H9 (cell line): Measurements from ENCODE around the gene ITGA1. TPM values are rescaled to one million over a fixed set of nuclear protein-coding genes. Genes with fewer than 3 reads are reported as not detected.

ENCODE experiments used
- DNase-seq: peaks from one replicate; pipeline ENCODE4 v3.0.0-alpha.2; 2017
- H2AFZ ChIP-seq: one replicate; pipeline ENCODE4 v1.6.1; 2013; ENCODE audit warnings: mild to moderate bottlenecking, low read length, control low read depth, moderate library complexity
- H2AK5ac ChIP-seq: 2 replicates; pipeline ENCODE4 v1.6.1; 2013; ENCODE audit warnings: low read length, control low read depth, mixed read lengths; ENCODE audit not compliant: insufficient read length
- H2BK120ac ChIP-seq: one replicate; pipeline ENCODE4 v1.6.1; 2013; ENCODE audit warnings: low read depth, mild to moderate bottlenecking, low read length, control low read depth, inconsistent platforms; ENCODE audit not compliant: poor library complexity, severe bottlenecking
- H2BK12ac ChIP-seq: 2 replicates; pipeline ENCODE4 v1.6.1; 2013; ENCODE audit warnings: low read length, control low read depth, mixed read lengths, low read depth; ENCODE audit not compliant: insufficient read length
- H2BK15ac ChIP-seq: 2 replicates; pipeline ENCODE4 v1.6.1; 2013; ENCODE audit warnings: low read depth, low read length, control low read depth
- H2BK20ac ChIP-seq: one replicate; pipeline ENCODE4 v1.6.1; 2013; ENCODE audit warnings: low read depth, mild to moderate bottlenecking, low read length, control low read depth, inconsistent platforms; ENCODE audit not compliant: poor library complexity, severe bottlenecking
- H2BK5ac ChIP-seq: 2 replicates; pipeline ENCODE4 v1.6.1; 2013; ENCODE audit warnings: low read length, control low read depth, mixed read lengths; ENCODE audit not compliant: insufficient read length
- H3K14ac ChIP-seq: 2 replicates; pipeline ENCODE4 v1.6.1; 2013; ENCODE audit warnings: low read length, control low read depth; ENCODE audit not compliant: insufficient read depth
- H3K18ac ChIP-seq: 2 replicates; pipeline ENCODE4 v1.6.1; 2013; ENCODE audit warnings: low read depth, mild to moderate bottlenecking, mixed read lengths, low read length, control low read depth; ENCODE audit not compliant: insufficient read length
- H3K23ac ChIP-seq: 2 replicates; pipeline ENCODE4 v1.6.1; 2013; ENCODE audit warnings: low read length, control low read depth, mixed read lengths, low read depth; ENCODE audit not compliant: insufficient read length
- H3K23me2 ChIP-seq: 2 replicates; pipeline ENCODE4 v1.6.1; 2013; ENCODE audit warnings: low read depth, mild to moderate bottlenecking, mixed read lengths, low read length, control low read depth; ENCODE audit not compliant: insufficient read length, poor library complexity, severe bottlenecking
- H3K27ac ChIP-seq: 2 replicates; pipeline ENCODE4 v1.5.1; 2013; ENCODE audit warnings: low read length, control low read depth, mixed read lengths, low read depth; ENCODE audit not compliant: insufficient read length
- H3K27me3 ChIP-seq: 2 replicates; pipeline ENCODE4 v1.6.1; 2013; ENCODE audit warnings: low read length, control low read depth, inconsistent platforms; ENCODE audit not compliant: insufficient read depth
- H3K4ac ChIP-seq: 2 replicates; pipeline ENCODE4 v1.6.1; 2013; ENCODE audit warnings: low read depth, mild to moderate bottlenecking, control low read depth, inconsistent platforms, low read length, moderate library complexity
- H3K4me1 ChIP-seq: 2 replicates; pipeline ENCODE4 v1.6.1; 2013; ENCODE audit warnings: low read length, control low read depth, inconsistent platforms; ENCODE audit not compliant: insufficient read depth
- H3K4me2 ChIP-seq: 2 replicates; pipeline ENCODE4 v1.6.1; 2013; ENCODE audit warnings: low read length, control low read depth, mixed read lengths; ENCODE audit not compliant: insufficient read length, insufficient read depth
- H3K56ac ChIP-seq: 2 replicates; pipeline ENCODE4 v1.6.1; 2013; ENCODE audit warnings: low read depth, mild to moderate bottlenecking, mixed read lengths, low read length, control low read depth; ENCODE audit not compliant: insufficient read length
- H3K79me1 ChIP-seq: 2 replicates; pipeline ENCODE4 v1.6.1; 2013; ENCODE audit warnings: low read depth, mild to moderate bottlenecking, moderate library complexity, low read length, control low read depth, inconsistent platforms; ENCODE audit not compliant: insufficient read depth, poor library complexity, severe bottlenecking
- H3K79me2 ChIP-seq: 2 replicates; pipeline ENCODE4 v1.6.1; 2013; ENCODE audit warnings: low read length, control low read depth, inconsistent platforms; ENCODE audit not compliant: insufficient read depth
- H3K9ac ChIP-seq: 2 replicates; pipeline ENCODE4 v1.6.1; 2013; ENCODE audit warnings: low read length, control low read depth, mixed read lengths; ENCODE audit not compliant: insufficient read length; ENCODE audit errors: extremely low read depth
- H3K9me3 ChIP-seq: one replicate; pipeline ENCODE4 v1.6.1; 2013; ENCODE audit warnings: low read depth, low read length, inconsistent platforms; ENCODE audit not compliant: control insufficient read depth
- H3T11ph ChIP-seq: one replicate; pipeline ENCODE4 v1.6.1; 2013; ENCODE audit warnings: mild to moderate bottlenecking, low read length, control low read depth, inconsistent platforms
- H4K20me1 ChIP-seq: one replicate; pipeline ENCODE4 v1.6.1; 2013; ENCODE audit not compliant: control insufficient read depth, insufficient read length, insufficient read depth
- H4K5ac ChIP-seq: 2 replicates; pipeline ENCODE4 v1.6.1; 2013; ENCODE audit warnings: low read depth, mild to moderate bottlenecking, mixed read lengths, low read length, control low read depth; ENCODE audit not compliant: insufficient read length
- H4K8ac ChIP-seq: replicated peaks from 2 replicates; pipeline ENCODE4 v1.6.1; 2013; ENCODE audit warnings: low read length, control low read depth, mixed read lengths, low read depth; ENCODE audit not compliant: insufficient read length
- H4K91ac ChIP-seq: 2 replicates; pipeline ENCODE4 v1.6.1; 2013; ENCODE audit warnings: low read depth, mild to moderate bottlenecking, moderate library complexity, mixed read lengths, low read length, control low read depth; ENCODE audit not compliant: insufficient read length
- H3K27ac Mint-ChIP-seq, 3 experiments: 2 replicates in 2 of 3; 3 replicates in 1 of 3; pipeline ENCODE4 v1.8.0; 2020 to 2021; ENCODE audit warnings: mixed read lengths in 3 of 3, mild to moderate bottlenecking in 1 of 3, moderate library complexity in 1 of 3
- H3K27me3 Mint-ChIP-seq: 2 replicates; pipeline ENCODE4 v1.8.0; 2021; ENCODE audit warnings: low read depth, mild to moderate bottlenecking, moderate library complexity, mixed read lengths
- H3K36me3 Mint-ChIP-seq, 3 experiments: 2 replicates in 2 of 3; 3 replicates in 1 of 3; pipeline ENCODE4 v1.8.0; 2020 to 2021; ENCODE audit warnings: low read depth in 3 of 3, mixed read lengths in 3 of 3; ENCODE audit not compliant: insufficient read depth in 1 of 3
- H3K4me1 Mint-ChIP-seq, 2 experiments: 2 replicates each; pipeline ENCODE4 v1.8.0; 2020; ENCODE audit warnings: mixed read lengths in 2 of 2
- H3K4me3 Mint-ChIP-seq, 2 experiments: 2 replicates in 1 of 2; 3 replicates in 1 of 2; pipeline ENCODE4 v1.8.0; 2020 to 2021; ENCODE audit warnings: mild to moderate bottlenecking in 2 of 2, mixed read lengths in 2 of 2, moderate library complexity in 1 of 2
- H3K9me3 Mint-ChIP-seq, 2 experiments: 2 replicates in 1 of 2; 3 replicates in 1 of 2; pipeline ENCODE4 v1.8.0; 2020; ENCODE audit warnings: mild to moderate bottlenecking in 2 of 2, mixed read lengths in 2 of 2, moderate library complexity in 1 of 2
- total RNA-seq: library from RNA; stranded (reverse); gene quantifications from 2 replicates; pipeline ENCODE4 v1.2.1, GENCODE V29; 2021
- TF ChIP-seq, protein P1 (sequence below): fragments of 200-600 bp; sonication (generic); conservative IDR thresholded peaks from 3 replicates; pipeline ENCODE4 v1.8.0; 2021; ENCODE audit warnings: antibody characterized with exemption, mild to moderate bottlenecking

ITGA1 gene
- total RNA-seq, 1 experiment from 2014 or later: 3.9 TPM

DNA sequence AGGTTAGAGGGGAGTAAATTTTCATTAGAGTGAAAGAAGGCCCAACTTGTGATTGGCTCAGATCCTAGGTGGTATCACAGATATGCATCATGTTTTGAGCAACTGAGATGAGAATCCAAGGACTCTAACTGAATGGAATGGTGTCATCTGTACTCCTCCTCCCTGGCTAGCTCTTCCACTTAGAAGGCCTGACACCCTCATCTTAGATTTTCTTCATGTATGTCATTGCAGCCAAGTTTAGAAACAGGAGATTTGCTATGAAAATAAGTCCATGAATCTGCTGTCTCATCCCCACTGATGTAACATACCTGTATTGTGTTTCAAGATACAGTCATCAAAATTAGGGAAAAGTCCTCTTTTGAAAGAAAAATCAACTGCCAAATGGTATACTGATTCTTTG is 54.4 kb downstream of the ITGA1 start:
- no peak overlapping the region for H2BK20ac ChIP-seq
- Mint-ChIP-seq H3K4me1 (no peaks in the 10 kb centered on the region), H3K27ac (no peak overlapping the region), H3K27me3 (no peaks in the 10 kb centered on the region; the same call in 1 of the 2 replicates), H3K9me3 (no peaks in the 10 kb centered on the region), H3K4me3 (no peak overlapping the region), H3K36me3 (no peaks in the 10 kb centered on the region)
- no peak overlapping the region for H4K91ac ChIP-seq
- H3K9me3 ChIP-seq: no peaks in the 10 kb centered on the region
- H2AFZ ChIP-seq: no peak overlapping the region
- H4K20me1 ChIP-seq: no peaks in the 10 kb centered on the region
- H3K27me3 ChIP-seq: no peaks in the 10 kb centered on the region
- no peaks in the 10 kb centered on the region for H3K23me2 ChIP-seq
- no peak overlapping the region for H3K9ac ChIP-seq
- H2AK5ac ChIP-seq: no peak overlapping the region
- TF ChIP-seq, protein P1, sequence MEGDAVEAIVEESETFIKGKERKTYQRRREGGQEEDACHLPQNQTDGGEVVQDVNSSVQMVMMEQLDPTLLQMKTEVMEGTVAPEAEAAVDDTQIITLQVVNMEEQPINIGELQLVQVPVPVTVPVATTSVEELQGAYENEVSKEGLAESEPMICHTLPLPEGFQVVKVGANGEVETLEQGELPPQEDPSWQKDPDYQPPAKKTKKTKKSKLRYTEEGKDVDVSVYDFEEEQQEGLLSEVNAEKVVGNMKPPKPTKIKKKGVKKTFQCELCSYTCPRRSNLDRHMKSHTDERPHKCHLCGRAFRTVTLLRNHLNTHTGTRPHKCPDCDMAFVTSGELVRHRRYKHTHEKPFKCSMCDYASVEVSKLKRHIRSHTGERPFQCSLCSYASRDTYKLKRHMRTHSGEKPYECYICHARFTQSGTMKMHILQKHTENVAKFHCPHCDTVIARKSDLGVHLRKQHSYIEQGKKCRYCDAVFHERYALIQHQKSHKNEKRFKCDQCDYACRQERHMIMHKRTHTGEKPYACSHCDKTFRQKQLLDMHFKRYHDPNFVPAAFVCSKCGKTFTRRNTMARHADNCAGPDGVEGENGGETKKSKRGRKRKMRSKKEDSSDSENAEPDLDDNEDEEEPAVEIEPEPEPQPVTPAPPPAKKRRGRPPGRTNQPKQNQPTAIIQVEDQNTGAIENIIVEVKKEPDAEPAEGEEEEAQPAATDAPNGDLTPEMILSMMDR: no peak
- no peak overlapping the region for H3K14ac ChIP-seq
- no peak overlapping the region for H4K5ac ChIP-seq
- no peak overlapping the region for H2BK15ac ChIP-seq
- no peak overlapping the region for H3K23ac ChIP-seq
- H2BK12ac ChIP-seq: no peak overlapping the region
- no peaks in the 10 kb centered on the region for H3K79me2 ChIP-seq
- no peak overlapping the region for H3K4ac ChIP-seq
- no peak overlapping the region for H3K56ac ChIP-seq
- H2BK5ac ChIP-seq: no peak overlapping the region
- no peak for DNase-seq
- H3K27ac ChIP-seq: no peak overlapping the region
- no peaks in the 10 kb centered on the region for H3K79me1 ChIP-seq
- H3T11ph ChIP-seq: no peak overlapping the region
- no peaks in the 10 kb centered on the region for H3K4me1 ChIP-seq
- H3K18ac ChIP-seq: no peak overlapping the region
- no peak overlapping the region for H4K8ac ChIP-seq
- no peak overlapping the region for H2BK120ac ChIP-seq
- H3K4me2 ChIP-seq: no peak overlapping the region
